SKM-1 treated with dmso at 0.1 percent for 144 hours (cell line): ENCODE results near the gene FOXC1.

Source experiments
- DNase-seq: peaks from one replicate; lab custom pipeline; 2025; ENCODE audit not compliant: unreplicated experiment; lab: John Stamatoyannopoulos, UW

Gene FOXC1

DNA sequence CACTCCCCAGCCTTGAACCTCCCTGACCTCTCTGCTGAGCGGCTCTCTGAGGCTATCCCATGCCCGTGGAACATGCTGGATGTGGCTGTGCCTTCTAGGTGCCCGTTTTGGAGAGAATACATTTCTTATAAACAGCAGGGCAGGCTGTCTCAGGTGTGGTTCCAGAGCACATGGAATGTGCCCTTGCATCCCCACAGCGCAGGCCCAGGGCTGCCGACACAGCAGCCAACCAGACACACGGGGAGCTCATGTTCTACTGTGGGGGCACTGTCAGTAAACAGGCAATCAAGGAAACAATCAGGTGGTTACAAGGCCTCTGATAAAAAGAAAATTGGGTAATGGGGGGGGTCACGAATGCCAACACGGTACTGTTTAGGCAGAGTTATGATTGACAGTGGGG is 30.8 kb downstream of the FOXC1 start:
- DNase-seq, result no peak

DNA sequence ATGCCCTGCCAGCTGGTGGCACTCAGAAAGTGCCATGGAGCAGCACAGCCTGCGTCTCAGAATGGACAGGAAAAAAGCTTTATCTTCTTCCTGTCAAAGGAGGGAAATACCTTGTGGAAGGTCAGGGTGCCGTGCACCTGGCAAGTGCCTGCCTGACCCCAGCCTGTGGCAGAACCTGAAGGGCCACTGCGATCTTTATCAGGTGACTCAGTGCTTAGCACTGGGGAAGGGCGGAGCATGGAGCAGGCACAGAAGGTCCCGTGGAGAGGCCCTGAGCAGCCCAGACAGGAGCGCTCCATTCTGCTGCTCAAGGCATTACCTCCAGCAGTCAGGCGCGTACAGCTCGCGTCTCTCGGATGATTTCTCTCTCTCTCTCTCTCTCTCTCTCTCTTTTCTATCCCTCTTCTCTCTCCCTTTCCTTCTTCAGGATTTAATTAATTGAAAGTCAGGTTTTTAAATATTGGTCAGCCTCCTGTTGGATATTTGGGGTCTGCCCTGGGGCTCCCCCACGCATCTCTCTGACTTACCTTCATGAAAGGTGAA is 31.7 kb downstream of the FOXC1 start:
- DNase-seq, result no peak

DNA sequence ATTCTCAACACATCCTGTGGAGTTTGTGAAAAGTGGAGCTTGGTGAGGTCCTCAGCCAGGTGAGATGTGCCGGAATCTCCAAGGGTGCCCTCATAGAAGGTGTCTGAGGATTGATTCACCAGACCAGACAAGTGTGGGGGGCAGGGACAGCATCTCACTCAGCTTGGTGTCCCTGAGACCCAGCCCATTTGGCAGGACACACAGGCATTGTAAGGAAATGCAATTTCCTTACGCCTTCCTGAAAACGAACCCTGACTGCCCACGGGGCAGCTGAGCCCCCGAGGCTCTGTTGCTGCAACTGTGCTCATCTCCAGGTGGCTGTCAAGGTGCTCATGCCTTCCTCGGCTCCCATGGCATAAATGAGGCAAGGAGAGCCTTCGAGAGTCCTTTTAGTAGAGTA is 33.4 kb downstream of the FOXC1 start:
- no peak for DNase-seq

DNA sequence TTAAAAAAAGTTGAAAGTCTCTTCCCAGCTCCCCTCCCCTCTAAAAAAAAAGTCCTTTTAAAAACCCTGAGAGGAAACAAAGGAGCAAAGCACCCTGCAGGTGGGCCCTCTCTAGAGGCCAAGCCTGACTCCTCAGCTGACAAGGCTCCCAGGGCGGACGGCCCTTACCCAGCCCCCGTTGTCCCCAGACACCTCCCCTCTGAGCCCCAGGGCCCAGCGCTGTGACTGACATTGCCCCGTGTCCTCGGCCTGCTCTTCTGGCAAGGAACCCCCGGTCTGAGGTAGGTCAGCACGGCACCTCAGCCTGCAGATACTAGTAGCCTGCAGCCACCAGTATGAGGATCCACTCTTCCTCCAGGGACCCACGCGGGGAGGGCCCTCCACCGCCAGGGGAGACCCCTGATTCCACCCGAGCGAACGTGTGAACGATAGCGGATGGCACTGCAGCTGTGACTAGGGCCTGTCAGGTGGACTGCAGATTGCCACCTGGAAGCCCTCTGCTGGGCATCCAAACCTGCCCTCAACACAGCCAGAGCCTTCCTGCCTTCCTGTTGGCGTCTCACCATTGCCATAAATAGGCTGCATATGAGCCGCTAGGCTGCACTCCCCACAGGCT is 34.2 kb downstream of the FOXC1 start:
- DNase-seq, result no peak

DNA sequence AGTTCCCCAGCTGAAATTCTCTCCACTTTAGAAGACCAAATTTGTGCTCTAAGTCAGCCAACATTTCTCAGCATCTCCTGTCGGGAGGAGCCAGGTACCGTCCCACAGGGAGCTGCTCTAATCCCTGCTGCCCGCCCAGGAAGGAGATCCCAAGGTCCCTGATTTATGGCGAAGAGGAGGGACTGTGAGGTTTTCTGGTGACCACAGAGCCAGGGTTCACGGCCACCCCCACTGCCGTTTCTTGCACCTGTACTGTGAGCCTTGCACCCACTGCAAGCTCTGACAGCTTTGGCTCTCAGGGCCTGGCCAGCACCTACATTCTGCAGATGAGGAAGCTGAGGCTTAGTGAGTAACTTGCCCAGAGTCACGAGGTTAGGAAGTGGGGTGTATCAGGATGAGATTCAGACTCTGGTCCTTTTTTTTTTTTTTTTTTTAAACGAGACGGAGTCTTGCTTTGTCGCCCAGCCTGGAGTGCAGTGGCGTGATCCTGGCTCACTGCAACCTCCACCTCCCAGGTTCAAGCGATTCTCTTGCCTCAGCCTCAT is 34.9 kb downstream of the FOXC1 start:
- DNase-seq, result no peak

DNA sequence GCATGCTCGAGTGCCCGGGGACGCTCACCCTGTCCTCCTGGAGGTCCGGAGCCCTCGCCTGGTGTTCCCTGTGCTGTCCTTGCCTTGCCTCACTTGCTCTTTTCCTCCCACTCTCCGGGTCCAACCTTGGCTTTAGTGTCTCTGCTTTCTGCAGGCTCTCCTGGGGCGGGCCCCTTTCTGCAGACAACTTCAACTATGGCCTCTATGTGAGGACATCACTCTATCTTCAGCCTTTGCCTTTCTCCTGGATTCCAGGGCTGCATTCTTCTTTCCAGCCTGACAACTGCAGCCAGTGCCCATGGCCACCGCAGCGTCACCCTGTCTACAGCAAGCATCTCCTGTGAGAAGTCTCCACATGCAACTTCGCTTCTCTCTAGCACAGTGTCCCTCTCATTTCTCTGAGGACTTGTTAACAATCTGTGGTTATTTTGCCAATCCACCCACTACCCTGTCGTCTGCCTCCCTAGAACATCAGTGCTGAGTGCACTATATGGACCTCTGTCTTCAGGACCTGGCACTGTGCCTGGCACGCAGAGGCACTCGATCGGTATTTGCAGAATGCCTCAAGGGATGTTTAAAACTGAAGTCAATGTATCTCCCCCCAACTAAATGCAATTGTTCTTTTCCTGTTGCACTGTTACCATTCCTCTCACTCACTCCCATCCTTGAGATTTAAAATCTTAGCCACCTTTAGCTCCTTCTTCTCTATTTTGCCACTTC is 35.9 kb downstream of the FOXC1 start:
- no peak for DNase-seq

DNA sequence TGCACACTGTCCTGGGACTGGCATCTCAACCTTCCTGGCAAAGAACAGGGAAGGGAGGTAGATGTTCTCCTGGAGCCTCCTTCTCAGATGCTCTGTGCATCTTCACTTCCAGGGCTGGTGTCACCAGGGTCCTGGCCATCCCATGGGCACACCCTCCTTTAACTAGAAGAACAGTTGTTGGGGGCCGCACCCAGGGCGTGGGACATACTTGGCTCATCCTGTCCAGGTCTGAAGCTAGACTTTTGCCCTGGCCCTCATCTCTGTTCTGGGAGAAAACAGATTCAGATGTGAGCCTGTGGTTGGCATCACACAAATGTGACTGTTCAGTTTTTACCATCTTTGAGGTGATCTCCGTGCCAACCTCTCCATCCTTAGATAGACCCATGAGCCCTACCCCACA is 41.6 kb downstream of the FOXC1 start:
- no peak for DNase-seq

DNA sequence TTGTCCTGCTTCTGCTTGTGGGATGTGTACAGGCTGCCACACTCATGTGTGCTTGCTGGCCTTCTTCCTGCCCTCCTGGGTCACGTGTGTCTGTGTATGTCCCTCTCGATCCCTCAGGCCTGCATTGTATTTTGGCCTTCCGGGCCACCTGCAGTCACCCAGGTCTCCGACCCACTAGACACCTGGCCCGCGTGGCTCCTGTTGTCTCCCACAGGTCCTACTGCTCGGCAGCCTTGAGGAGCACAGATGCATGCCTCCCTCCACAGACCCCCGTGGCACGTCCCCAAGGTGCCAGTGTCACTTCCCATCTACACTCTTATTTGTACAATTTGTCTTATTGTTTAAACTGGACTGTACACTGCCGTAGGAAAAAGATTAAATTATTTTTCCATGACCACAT is 43.1 kb downstream of the FOXC1 start:
- no peak for DNase-seq

DNA sequence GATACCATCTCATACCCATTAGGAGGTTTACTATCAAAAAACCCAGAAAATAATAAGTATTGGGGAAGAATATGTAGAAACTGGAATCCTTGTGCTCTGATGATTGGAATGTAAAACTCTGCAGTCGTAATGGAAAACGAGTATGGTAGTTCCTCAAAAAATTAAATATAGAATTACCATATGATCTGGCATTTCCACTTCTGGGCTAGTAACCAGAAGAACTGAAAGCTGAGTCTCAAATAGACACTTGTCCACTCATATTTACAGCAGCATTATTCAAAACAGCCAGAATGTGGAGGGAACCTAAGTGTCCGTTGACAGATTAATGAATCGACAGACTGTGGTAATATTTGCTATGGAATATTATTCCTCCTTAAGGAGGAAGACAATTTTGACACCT is 44.3 kb downstream of the FOXC1 start:
- DNase-seq, result no peak

DNA sequence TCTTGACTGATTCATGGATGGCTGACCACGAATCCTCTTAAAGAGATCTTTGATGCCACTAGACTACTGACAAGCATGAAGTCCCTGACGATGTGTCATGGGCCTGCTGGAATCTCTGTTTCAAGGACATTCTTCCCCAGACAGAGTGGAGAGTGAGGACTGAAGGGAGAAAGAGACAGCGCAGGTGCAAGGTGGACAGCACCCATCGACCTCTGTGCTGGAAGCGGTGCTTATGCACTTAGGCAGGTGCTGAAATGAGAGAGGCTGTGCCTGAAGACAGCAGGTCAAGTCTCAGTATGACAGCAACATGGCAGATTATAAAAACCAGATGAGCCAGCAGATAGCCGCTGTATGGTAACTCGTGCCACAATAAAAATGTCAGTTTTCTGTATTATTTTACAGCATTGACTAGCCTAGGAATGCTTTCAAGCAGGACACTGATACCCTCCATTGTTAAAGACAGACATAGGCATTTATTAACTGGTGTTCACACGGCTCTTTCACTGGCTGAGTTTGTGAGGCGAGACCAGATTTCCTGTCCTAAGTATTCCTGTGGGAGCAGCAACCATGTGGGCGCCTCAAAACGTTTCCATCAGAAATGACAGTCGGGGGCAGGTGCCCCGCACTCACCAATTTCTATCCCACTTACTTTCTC is 47.5 kb downstream of the FOXC1 start:
- DNase-seq, result no peak

DNA sequence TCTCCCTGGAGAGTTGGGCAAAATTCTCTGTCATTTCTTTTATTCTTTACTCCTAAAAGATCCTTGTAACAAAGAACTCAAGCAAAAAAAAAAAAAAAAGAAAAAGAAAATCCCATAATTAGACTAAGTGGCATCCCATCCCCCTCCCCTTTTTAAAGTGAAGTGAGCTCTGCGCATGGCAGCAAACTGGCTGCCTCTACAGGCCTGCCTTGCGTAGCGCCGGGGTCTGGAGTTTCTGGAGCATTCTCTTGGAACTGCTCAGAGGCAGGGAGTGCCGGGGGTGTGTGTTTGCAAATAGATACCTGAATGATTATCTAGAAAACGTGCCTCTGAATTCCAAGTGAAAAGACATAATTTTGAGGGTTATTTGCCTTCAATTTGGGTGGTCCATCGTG is 48.1 kb downstream of the FOXC1 start:
- no peak for DNase-seq

DNA sequence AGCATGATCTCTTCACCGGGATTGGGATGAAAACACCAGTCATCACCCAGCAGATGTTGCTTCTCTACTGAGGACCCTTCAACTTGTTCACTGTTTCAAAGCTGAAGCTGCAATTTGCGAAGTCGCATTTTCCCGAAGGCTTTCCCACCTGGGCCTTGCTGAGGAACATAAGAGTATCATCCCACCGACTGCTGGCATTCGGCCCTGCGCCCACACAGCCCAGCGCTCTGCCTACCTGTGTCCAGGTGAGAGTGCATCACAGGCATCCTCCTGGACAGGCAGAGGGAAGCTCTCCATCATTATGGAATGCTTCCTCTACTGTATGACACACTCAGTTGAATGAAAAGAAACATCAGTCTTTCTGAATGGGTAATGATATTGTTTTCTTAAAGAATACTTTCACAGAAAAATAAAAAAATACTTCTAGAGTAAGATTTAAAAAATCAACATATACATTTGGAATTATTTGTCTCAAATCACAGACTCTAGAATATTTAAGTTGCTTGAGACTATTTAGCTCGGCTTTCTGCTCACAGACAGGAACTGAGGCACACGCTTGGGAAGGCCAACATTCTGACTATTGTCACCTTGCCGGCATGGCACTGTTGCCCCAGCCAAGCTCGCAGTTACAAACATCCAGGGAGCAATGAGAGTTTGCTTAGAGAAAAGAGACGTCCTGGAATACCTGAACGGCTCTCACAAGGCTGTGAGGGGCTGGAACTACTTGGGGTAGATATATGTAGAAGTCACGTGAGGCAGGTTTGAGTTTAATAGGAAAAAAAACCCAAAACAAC is 48.7 kb downstream of the FOXC1 start:
- DNase-seq, result no peak

DNA sequence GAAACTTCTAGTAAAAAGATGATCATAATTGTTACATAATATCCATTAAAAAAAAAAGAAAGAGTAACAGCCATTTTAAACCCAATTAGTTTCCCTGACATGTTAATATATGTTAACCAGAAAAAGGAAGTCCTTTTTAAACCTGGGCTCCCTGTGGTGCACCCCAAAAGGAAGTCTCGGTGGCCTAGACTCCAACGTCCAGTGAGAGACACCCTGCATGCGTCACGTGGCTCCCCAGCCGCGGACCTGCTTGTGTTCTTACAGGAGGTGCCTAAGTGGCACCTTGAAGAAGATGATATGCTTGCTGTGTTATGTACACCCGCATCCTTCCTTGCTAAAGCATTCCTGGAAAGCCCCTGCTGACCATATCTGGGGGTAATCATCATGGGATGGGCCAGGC is 50.1 kb downstream of the FOXC1 start:
- no peak for DNase-seq

DNA sequence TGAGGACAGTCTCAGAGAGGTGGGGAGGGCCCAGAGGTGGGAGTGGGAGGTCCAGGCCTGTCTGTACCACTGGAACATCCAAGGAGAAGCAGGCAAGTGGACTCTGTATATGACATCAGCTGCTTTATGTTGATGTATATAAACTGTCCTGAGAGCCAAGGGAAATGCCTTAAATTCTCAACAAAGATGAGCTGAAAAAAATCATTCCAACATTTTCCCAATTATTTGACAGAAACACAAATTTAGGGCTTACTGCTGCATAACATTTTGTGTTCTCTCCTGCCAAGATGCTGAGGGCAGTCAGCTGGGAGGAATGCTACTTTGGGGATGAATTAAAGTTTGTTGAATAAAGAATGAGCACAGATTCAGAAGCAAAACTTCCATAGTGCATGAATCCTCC is 52.8 kb downstream of the FOXC1 start:
- no peak for DNase-seq
